Stimulated activated CD8-positive, alpha-beta memory T cell treated with anti-CD3 and anti-CD28 coated beads, Interleukin-12 subunit alpha, Interleukin-12 subunit beta, amount 100 ng/mL, for 24 hours (primary cell): ENCODE results near the gene ABCC8.

ENCODE experiments used
- DNase-seq: peaks from one replicate; pipeline ENCODE4 v3.0.0-alpha.2; 2020; ENCODE audit errors: extremely low read depth

ABCC8 gene

GRCh38 chr11:17387811-17388210 lies 88.8 kb downstream of the ABCC8 start:
- DNase-seq: no peak

GRCh38 chr11:17387254-17387653 lies 89.4 kb downstream of the ABCC8 start:
- DNase-seq: no peak

- no peak for DNase-seq
Measured at GRCh38 chr11:17386331-17387084, 90.1 kb downstream of the ABCC8 start.

GRCh38 chr11:17385926-17386325 lies 90.7 kb downstream of the ABCC8 start:
- DNase-seq: no peak

GRCh38 chr11:17385492-17385891 lies 91.2 kb downstream of the ABCC8 start:
- DNase-seq: no peak

GRCh38 chr11:17384002-17384511 lies 92.6 kb downstream of the ABCC8 start:
- peak; percentile 45 for DNase-seq

- no peak for DNase-seq
Measured at GRCh38 chr11:17383461-17383860, 93.2 kb downstream of the ABCC8 start.

- DNase-seq: no peak
Measured at GRCh38 chr11:17382046-17382728, 94.5 kb downstream of the ABCC8 start.

GRCh38 chr11:17381156-17381555 lies 95.5 kb downstream of the ABCC8 start:
- no peak for DNase-seq

GRCh38 chr11:17379383-17380180 lies 97.1 kb downstream of the ABCC8 start:
- no peak for DNase-seq

- no peak for DNase-seq
Measured at GRCh38 chr11:17378655-17379054, 98.0 kb downstream of the ABCC8 start.

GRCh38 chr11:17376493-17376892 lies 100.2 kb downstream of the ABCC8 start:
- no peak for DNase-seq

- DNase-seq: no peak
Measured at GRCh38 chr11:17375547-17375946, 101.1 kb downstream of the ABCC8 start.

- no peak for DNase-seq
Measured at GRCh38 chr11:17371614-17372013, 105.0 kb downstream of the ABCC8 start.

- DNase-seq: no peak
Measured at GRCh38 chr11:17369684-17370243, 106.9 kb downstream of the ABCC8 start.

- no peak for DNase-seq
Measured at GRCh38 chr11:17369094-17369493, 107.6 kb downstream of the ABCC8 start.

GRCh38 chr11:17368551-17368950 lies 108.1 kb downstream of the ABCC8 start:
- DNase-seq: no peak

- no peak for DNase-seq
Measured at GRCh38 chr11:17366495-17366894, 110.2 kb downstream of the ABCC8 start.

- DNase-seq: peak; percentile 27
Measured at GRCh38 chr11:17354601-17354991, 122.0 kb downstream of the ABCC8 start.

GRCh38 chr11:17353821-17354600 lies 122.6 kb downstream of the ABCC8 start:
- no peak for DNase-seq
